Measurements from ENCODE around the gene DKK1. TPM values are rescaled to one million over a fixed set of nuclear protein-coding genes. Genes with fewer than 3 reads are reported as not detected.

The DKK1 gene
- total RNA-seq, 1 experiment from 2014 or later, result 122 TPM

- Mint-ChIP-seq H3K36me3 (ENCODE audit: insufficient read depth, unreplicated experiment) (peaks cover 59% of the 10 kb centered on the region), H3K9me3 (ENCODE audit: low read depth, unreplicated experiment) (peaks cover 4% of the 10 kb centered on the region), H3K4me3 (ENCODE audit: low read depth, unreplicated experiment) (peak overlapping the region; percentile 87), H3K4me1 (ENCODE audit: low read depth, unreplicated experiment) (peaks cover 35% of the 10 kb centered on the region), H3K27me3 (ENCODE audit: unreplicated experiment) (no peaks in the 10 kb centered on the region), H3K27ac (ENCODE audit: unreplicated experiment) (peak overlapping the region; percentile 87)
- no peak for TF ChIP-seq CTCF (IDR thresholded peaks at IDR 0.05; ENCODE audit: unreplicated experiment)
- CTCF ChIA-PET, result interaction anchor here (3.0 kb wide), 1 partner anchor 169 kb away, joined by 10 read pairs; no protein-coding TSS in a partner anchor
- intact Hi-C loops (cut with micrococcal nuclease; ENCODE audit: unreplicated experiment), result loop anchor here (2.0 kb wide), 1 partner anchor 75 kb away; no protein-coding TSS in a partner anchor
- no peak for DNase-seq
- BruUV-seq (replicated peaks), result no TSS peak
Observed at GRCh38 chr10:52318136-52318701, 4.1 kb downstream of the DKK1 start.

GRCh38 chr10:52318822-52319464 is 4.9 kb downstream of the DKK1 start:
- BruUV-seq (replicated peaks), result no TSS peak
- no peaks in the 10 kb centered on the region for H3K27me3 Mint-ChIP-seq (ENCODE audit: unreplicated experiment)
- H3K4me1 Mint-ChIP-seq (ENCODE audit: low read depth, unreplicated experiment), result peaks cover 40% of the 10 kb centered on the region
- peak overlapping the region; percentile 87 for H3K4me3 Mint-ChIP-seq (ENCODE audit: low read depth, unreplicated experiment)
- CTCF ChIA-PET, result interaction anchor here (0.8 to 3.0 kb wide), 3 partner anchors 11 to 173 kb away, joined by 3 to 10 read pairs (median 3); no protein-coding TSS in a partner anchor
- DNase-seq, result no peak
- peak overlapping the region; percentile 87 for H3K27ac Mint-ChIP-seq (ENCODE audit: unreplicated experiment)
- intact Hi-C loops (cut with micrococcal nuclease; ENCODE audit: unreplicated experiment), result loop anchor here (1.0 to 2.0 kb wide), 3 partner anchors 15 to 124 kb away; no protein-coding TSS in a partner anchor
- no peak for TF ChIP-seq CTCF (IDR thresholded peaks at IDR 0.05; ENCODE audit: unreplicated experiment)
- H3K36me3 Mint-ChIP-seq (ENCODE audit: insufficient read depth, unreplicated experiment), result peaks cover 52% of the 10 kb centered on the region
- H3K9me3 Mint-ChIP-seq (ENCODE audit: low read depth, unreplicated experiment), result peaks cover 7% of the 10 kb centered on the region

- TF ChIP-seq CTCF (IDR thresholded peaks at IDR 0.05; ENCODE audit: unreplicated experiment), result no peak
- BruUV-seq (replicated peaks), result no TSS peak
- H3K27ac Mint-ChIP-seq (ENCODE audit: unreplicated experiment), result peak overlapping the region; percentile 87
- H3K4me1 Mint-ChIP-seq (ENCODE audit: low read depth, unreplicated experiment), result peaks cover 40% of the 10 kb centered on the region
- intact Hi-C loops (cut with micrococcal nuclease; ENCODE audit: unreplicated experiment), result loop anchor here (1.0 to 2.0 kb wide), 3 partner anchors 14 to 123 kb away; no protein-coding TSS in a partner anchor
- no peak for DNase-seq
- no peak overlapping the region for H3K4me3 Mint-ChIP-seq (ENCODE audit: low read depth, unreplicated experiment)
- no peaks in the 10 kb centered on the region for H3K27me3 Mint-ChIP-seq (ENCODE audit: unreplicated experiment)
- H3K9me3 Mint-ChIP-seq (ENCODE audit: low read depth, unreplicated experiment), result peaks cover 7% of the 10 kb centered on the region
- peaks cover 42% of the 10 kb centered on the region for H3K36me3 Mint-ChIP-seq (ENCODE audit: insufficient read depth, unreplicated experiment)
- CTCF ChIA-PET, result interaction anchor here (3.0 kb wide), 1 partner anchor 168 kb away, joined by 10 read pairs; no protein-coding TSS in a partner anchor
Observed at GRCh38 chr10:52319926-52320325, 5.8 kb downstream of the DKK1 start.

- no TSS peak for BruUV-seq (replicated peaks)
- Mint-ChIP-seq H3K36me3 (ENCODE audit: insufficient read depth, unreplicated experiment) (peaks cover 18% of the 10 kb centered on the region), H3K27ac (ENCODE audit: unreplicated experiment) (no peak overlapping the region), H3K4me3 (ENCODE audit: low read depth, unreplicated experiment) (no peak overlapping the region), H3K9me3 (ENCODE audit: low read depth, unreplicated experiment) (peaks cover 7% of the 10 kb centered on the region), H3K4me1 (ENCODE audit: low read depth, unreplicated experiment) (peaks cover 42% of the 10 kb centered on the region), H3K27me3 (ENCODE audit: unreplicated experiment) (no peaks in the 10 kb centered on the region)
- no peak for TF ChIP-seq CTCF (IDR thresholded peaks at IDR 0.05; ENCODE audit: unreplicated experiment)
- intact Hi-C loops (cut with micrococcal nuclease; ENCODE audit: unreplicated experiment), result no loop called here
- DNase-seq, result no peak
- CTCF ChIA-PET, result no interaction called here
Observed at GRCh38 chr10:52322323-52322722, 8.2 kb downstream of the DKK1 start.
